Measurements from ENCODE around the gene VPS13D.

The VPS13D gene

DNA sequence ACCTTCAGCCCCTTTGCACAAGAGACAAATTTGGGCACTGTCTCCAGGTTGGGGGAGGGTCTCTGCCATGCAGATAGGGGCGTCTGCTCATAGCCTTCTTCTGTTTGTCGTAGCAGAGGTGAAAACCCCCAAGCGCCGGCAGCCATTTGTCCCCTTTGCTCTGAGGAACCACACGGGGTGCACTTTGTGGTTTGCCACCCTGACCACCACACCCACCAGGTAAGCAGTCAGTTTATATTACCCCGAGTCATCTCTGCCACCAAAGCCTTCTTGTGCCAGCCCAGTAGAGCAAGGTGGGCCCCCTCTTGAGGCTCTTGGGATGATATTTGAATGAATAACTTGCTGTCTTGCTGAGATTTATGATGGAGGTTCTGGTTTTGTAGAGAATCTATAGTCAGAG, 111.8 kb downstream of the VPS13D start:
- no peaks in the 10 kb centered on the region for H3K36me3 ChIP-seq (ENCODE audit: control insufficient read depth, insufficient read depth, low read length)
- no peak for DNase-seq
- H3K23ac ChIP-seq (ENCODE audit: low read length) = no peak overlapping the region
- H3K27ac ChIP-seq (ENCODE audit: low read depth, low read length) = no peak overlapping the region
- H3K9ac ChIP-seq (ENCODE audit: low read length) = no peak overlapping the region
- no peak overlapping the region for H2BK120ac ChIP-seq (ENCODE audit: low read depth, low read length)
- no peak overlapping the region for H3K4me2 ChIP-seq (ENCODE audit: low read length)
- no peaks in the 10 kb centered on the region for H3K4me1 ChIP-seq (ENCODE audit: control insufficient read depth, low read depth, low read length)
- H3K27me3 ChIP-seq (ENCODE audit: insufficient read depth, low read length, poor library complexity) = no peaks in the 10 kb centered on the region
- no peak overlapping the region for H4K5ac ChIP-seq (ENCODE audit: low read length)
- no peaks in the 10 kb centered on the region for H3K79me2 ChIP-seq (ENCODE audit: control insufficient read depth, insufficient read depth, low read length)
- H2AK5ac ChIP-seq (ENCODE audit: low read length) = no peak overlapping the region
- H3K4ac ChIP-seq (ENCODE audit: low read depth, low read length) = no peak overlapping the region
- H2BK5ac ChIP-seq (ENCODE audit: low read length) = no peak overlapping the region
- H3K79me1 ChIP-seq (ENCODE audit: low read length) = no peaks in the 10 kb centered on the region
- H4K8ac ChIP-seq (ENCODE audit: low read depth, low read length) = no peak overlapping the region
- H3K56ac ChIP-seq (ENCODE audit: low read length) = no peak overlapping the region
- H3K18ac ChIP-seq (ENCODE audit: low read length) = no peak overlapping the region
- H2BK15ac ChIP-seq (replicated peaks; ENCODE audit: low read depth) = no peak overlapping the region
- H3K4me3 ChIP-seq (ENCODE audit: low read length) = no peak overlapping the region
- no CpG with 5 or more reads among the region's 6 CpGs for WGBS (ENCODE audit: extremely low coverage, insufficient coverage, low lambda C conversion rate)

- Histone ChIP-seq H3K4me3 (ENCODE audit: low read length) (no peak overlapping the region), H3K36me3 (ENCODE audit: control insufficient read depth, insufficient read depth, low read length) (no peaks in the 10 kb centered on the region), H3K4me1 (ENCODE audit: control insufficient read depth, low read depth, low read length) (no peaks in the 10 kb centered on the region), H4K5ac (ENCODE audit: low read length) (no peak overlapping the region), H3K79me2 (ENCODE audit: control insufficient read depth, insufficient read depth, low read length) (no peaks in the 10 kb centered on the region), H3K27me3 (ENCODE audit: insufficient read depth, low read length, poor library complexity) (no peaks in the 10 kb centered on the region), H3K23ac (ENCODE audit: low read length) (no peak overlapping the region), H3K56ac (ENCODE audit: low read length) (no peak overlapping the region), H4K8ac (ENCODE audit: low read depth, low read length) (no peak overlapping the region), H3K4me2 (ENCODE audit: low read length) (no peak overlapping the region), H2BK5ac (ENCODE audit: low read length) (no peak overlapping the region), H2BK15ac (replicated peaks; ENCODE audit: low read depth) (no peak overlapping the region), H3K9ac (ENCODE audit: low read length) (no peak overlapping the region), H3K4ac (ENCODE audit: low read depth, low read length) (no peak overlapping the region), H3K18ac (ENCODE audit: low read length) (no peak overlapping the region), H3K27ac (ENCODE audit: low read depth, low read length) (no peak overlapping the region), H2BK120ac (ENCODE audit: low read depth, low read length) (no peak overlapping the region), H2AK5ac (ENCODE audit: low read length) (no peak overlapping the region), H3K79me1 (ENCODE audit: low read length) (no peaks in the 10 kb centered on the region)
- DNase-seq = no peak
- WGBS (ENCODE audit: extremely low coverage, insufficient coverage, low lambda C conversion rate) = no CpG with 5 or more reads among the region's 8 CpGs
Measured at GRCh38 chr1:12342401-12343003, 112.7 kb downstream of the VPS13D start.

DNA sequence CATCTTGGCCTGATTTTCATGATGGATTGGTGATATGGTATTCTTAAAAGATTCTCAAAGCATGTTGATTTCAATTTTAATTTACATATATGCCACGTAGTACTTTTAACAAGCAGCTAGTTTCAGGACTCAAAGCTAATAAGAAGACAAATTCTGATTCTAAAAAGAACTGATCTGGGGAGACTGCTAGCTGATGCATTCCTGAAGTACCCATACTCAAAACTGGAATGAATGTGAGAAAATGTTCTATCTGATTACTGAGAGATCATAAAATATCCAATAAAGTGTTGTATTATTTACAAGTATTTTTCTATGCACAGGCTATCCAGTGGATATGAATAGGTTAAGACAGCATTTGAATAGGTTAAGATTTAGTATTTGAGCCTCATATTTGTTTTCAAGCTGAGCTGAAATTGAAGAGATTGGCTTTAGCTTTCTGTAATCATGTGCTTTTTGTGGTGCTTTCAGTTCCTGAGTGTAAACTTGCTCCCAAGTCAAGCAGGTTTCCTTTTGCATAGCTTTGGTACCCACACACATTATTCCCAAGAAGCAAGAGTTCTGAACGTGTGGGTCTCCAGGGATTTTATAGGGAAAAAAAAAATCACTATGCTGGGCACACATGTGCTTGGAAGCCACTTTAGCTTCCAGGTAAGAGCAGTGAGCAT, 114.1 kb downstream of the VPS13D start:
- Histone ChIP-seq H3K27me3 (ENCODE audit: insufficient read depth, low read length, poor library complexity) (no peaks in the 10 kb centered on the region), H2BK5ac (ENCODE audit: low read length) (no peak overlapping the region), H3K4ac (ENCODE audit: low read depth, low read length) (no peak overlapping the region), H3K4me2 (ENCODE audit: low read length) (no peak overlapping the region), H3K9ac (ENCODE audit: low read length) (no peak overlapping the region), H3K23ac (ENCODE audit: low read length) (no peak overlapping the region), H2AK5ac (ENCODE audit: low read length) (no peak overlapping the region), H3K4me3 (ENCODE audit: low read length) (no peak overlapping the region), H2BK120ac (ENCODE audit: low read depth, low read length) (no peak overlapping the region), H3K36me3 (ENCODE audit: control insufficient read depth, insufficient read depth, low read length) (no peaks in the 10 kb centered on the region), H2BK15ac (replicated peaks; ENCODE audit: low read depth) (no peak overlapping the region), H4K8ac (ENCODE audit: low read depth, low read length) (no peak overlapping the region), H3K79me1 (ENCODE audit: low read length) (no peaks in the 10 kb centered on the region), H4K5ac (ENCODE audit: low read length) (no peak overlapping the region), H3K56ac (ENCODE audit: low read length) (no peak overlapping the region), H3K18ac (ENCODE audit: low read length) (no peak overlapping the region), H3K27ac (ENCODE audit: low read depth, low read length) (no peak overlapping the region), H3K4me1 (ENCODE audit: control insufficient read depth, low read depth, low read length) (no peaks in the 10 kb centered on the region), H3K79me2 (ENCODE audit: control insufficient read depth, insufficient read depth, low read length) (no peaks in the 10 kb centered on the region)
- DNase-seq = no peak
- no CpG with 5 or more reads among the region's 2 CpGs for WGBS (ENCODE audit: extremely low coverage, insufficient coverage, low lambda C conversion rate)

DNA sequence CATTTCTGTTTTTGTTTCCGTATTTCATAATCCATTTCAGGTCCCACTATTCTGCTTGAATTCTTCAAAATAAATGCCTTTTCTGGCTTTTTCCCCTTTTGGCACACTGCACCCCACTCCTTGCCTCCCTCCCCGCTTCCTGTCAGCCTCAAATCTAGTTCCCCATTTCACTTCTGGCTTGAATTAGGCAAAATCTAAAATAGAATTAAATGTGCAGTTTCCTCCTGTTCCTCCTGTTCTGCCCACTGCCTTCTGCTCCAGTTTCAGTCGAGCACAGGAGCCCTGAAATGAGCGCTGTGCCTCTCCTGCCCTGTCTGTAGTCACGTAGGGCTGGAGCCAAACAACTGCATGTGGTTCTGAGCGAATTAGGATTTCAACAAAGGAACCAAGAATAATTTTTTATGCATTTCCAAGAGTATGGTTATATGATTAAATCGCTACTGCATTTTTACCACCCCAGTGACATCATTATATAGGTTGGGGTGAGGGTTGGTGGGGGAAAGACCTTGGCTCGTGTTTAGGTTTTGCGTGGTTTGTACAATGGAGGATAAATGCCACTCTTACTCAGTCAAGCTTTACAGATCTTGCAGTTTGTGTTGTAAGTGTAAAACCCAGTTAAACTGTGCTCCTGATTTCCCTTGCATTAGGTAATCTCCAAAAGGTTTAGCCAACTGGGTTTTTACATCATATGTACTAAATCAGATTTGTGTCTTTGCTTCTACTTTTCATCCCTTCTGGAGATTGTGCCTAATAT, 114.9 kb downstream of the VPS13D start:
- Histone ChIP-seq H3K4me3 (ENCODE audit: low read length) (no peak overlapping the region), H2BK5ac (ENCODE audit: low read length) (no peak overlapping the region), H2AK5ac (ENCODE audit: low read length) (no peak overlapping the region), H3K4ac (ENCODE audit: low read depth, low read length) (no peak overlapping the region), H3K4me1 (ENCODE audit: control insufficient read depth, low read depth, low read length) (no peaks in the 10 kb centered on the region), H3K79me1 (ENCODE audit: low read length) (no peaks in the 10 kb centered on the region), H3K4me2 (ENCODE audit: low read length) (no peak overlapping the region), H3K23ac (ENCODE audit: low read length) (no peak overlapping the region), H2BK120ac (ENCODE audit: low read depth, low read length) (no peak overlapping the region), H4K8ac (ENCODE audit: low read depth, low read length) (no peak overlapping the region), H3K27ac (ENCODE audit: low read depth, low read length) (no peak overlapping the region), H4K5ac (ENCODE audit: low read length) (no peak overlapping the region), H3K27me3 (ENCODE audit: insufficient read depth, low read length, poor library complexity) (no peaks in the 10 kb centered on the region), H3K36me3 (ENCODE audit: control insufficient read depth, insufficient read depth, low read length) (no peaks in the 10 kb centered on the region), H3K56ac (ENCODE audit: low read length) (no peak overlapping the region), H3K18ac (ENCODE audit: low read length) (no peak overlapping the region), H3K9ac (ENCODE audit: low read length) (no peak overlapping the region), H2BK15ac (replicated peaks; ENCODE audit: low read depth) (no peak overlapping the region), H3K79me2 (ENCODE audit: control insufficient read depth, insufficient read depth, low read length) (no peaks in the 10 kb centered on the region)
- WGBS (ENCODE audit: extremely low coverage, insufficient coverage, low lambda C conversion rate) = no CpG with 5 or more reads among the region's 9 CpGs
- no peak for DNase-seq

GRCh38 chr1:12345350-12346217, 115.8 kb downstream of the VPS13D start:
- Histone ChIP-seq H2BK5ac (ENCODE audit: low read length) (no peak overlapping the region), H3K27ac (ENCODE audit: low read depth, low read length) (no peak overlapping the region), H3K4me1 (ENCODE audit: control insufficient read depth, low read depth, low read length) (no peaks in the 10 kb centered on the region), H3K9ac (ENCODE audit: low read length) (no peak overlapping the region), H3K36me3 (ENCODE audit: control insufficient read depth, insufficient read depth, low read length) (no peaks in the 10 kb centered on the region), H3K4me2 (ENCODE audit: low read length) (no peak overlapping the region), H3K56ac (ENCODE audit: low read length) (no peak overlapping the region), H2AK5ac (ENCODE audit: low read length) (no peak overlapping the region), H3K4me3 (ENCODE audit: low read length) (no peak overlapping the region), H3K79me1 (ENCODE audit: low read length) (no peaks in the 10 kb centered on the region), H4K8ac (ENCODE audit: low read depth, low read length) (no peak overlapping the region), H3K18ac (ENCODE audit: low read length) (no peak overlapping the region), H3K23ac (ENCODE audit: low read length) (no peak overlapping the region), H3K79me2 (ENCODE audit: control insufficient read depth, insufficient read depth, low read length) (no peaks in the 10 kb centered on the region), H4K5ac (ENCODE audit: low read length) (no peak overlapping the region), H3K27me3 (ENCODE audit: insufficient read depth, low read length, poor library complexity) (no peaks in the 10 kb centered on the region), H2BK120ac (ENCODE audit: low read depth, low read length) (no peak overlapping the region), H3K4ac (ENCODE audit: low read depth, low read length) (no peak overlapping the region), H2BK15ac (replicated peaks; ENCODE audit: low read depth) (no peak overlapping the region)
- no peak for DNase-seq
- no CpG with 5 or more reads among the region's 7 CpGs for WGBS (ENCODE audit: extremely low coverage, insufficient coverage, low lambda C conversion rate)
